Measurements from ENCODE around the gene KIF16B. TPM values are rescaled to one million over a fixed set of nuclear protein-coding genes. Genes with fewer than 3 reads are reported as not detected.

Gene KIF16B
- total and polyA plus RNA-seq, 9 of the 15 experiments (the other 6 are each of a cell fraction or from before 2014, with no cell fraction given): 1.00 to 10.6 (median 8.5) TPM

DNA sequence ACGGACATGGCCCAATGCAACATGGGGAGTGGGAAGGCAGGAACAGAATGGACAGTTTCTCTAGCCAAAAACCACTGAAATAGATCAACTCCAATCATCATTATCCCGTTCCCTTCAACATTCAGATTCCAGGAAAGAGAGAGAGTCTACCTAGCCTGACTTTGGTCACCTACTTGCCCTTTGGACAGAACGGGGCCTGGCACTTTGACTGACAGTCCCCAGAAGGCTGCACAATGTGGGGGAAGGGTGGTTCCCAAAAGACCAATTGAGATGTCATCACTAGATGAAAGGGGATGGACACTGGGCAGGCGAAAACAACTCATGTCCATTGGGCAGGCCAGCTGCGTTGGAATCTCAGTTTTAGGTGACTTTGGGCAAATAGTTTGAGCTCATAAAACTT lies 15.0 kb upstream of the KIF16B start (continued):
- TF ChIP-seq ZBTB34 (CRISPR knock-in tag; IDR thresholded peaks at IDR 0.05) (no peak), NKRF (IDR thresholded peaks at IDR 0.05; ENCODE audit: borderline replicate concordance) (no peak), SMAD1 (IDR thresholded peaks at IDR 0.05; ENCODE audit: low read depth, low read length, partially characterized antibody) (no peak), HINFP (tag; conservative IDR thresholded peaks at IDR 0.05; ENCODE audit: low read depth) (no peak), ETS1 (conservative IDR thresholded peaks at IDR 0.05; ENCODE audit: control insufficient read depth, low read depth, low read length) (no peak), TRIM28 (IDR thresholded peaks at IDR 0.05) (no peak)
